A549 (cell line): ENCODE data around the gene INSYN2B.

Experiments
- CBX2 ChIP-seq: fragments of 200-600 bp; sonication (generic); IDR thresholded peaks from 2 replicates; pipeline ENCODE4 v1.6.1; 2016; ENCODE audit warnings: low read depth, mild to moderate bottlenecking, borderline replicate concordance
- CHD2 ChIP-seq: fragments of 150-350 bp; IDR thresholded peaks from 2 replicates; pipeline ENCODE4 v1.6.1; 2014; ENCODE audit warnings: low read length; ENCODE audit not compliant: partially characterized antibody
- HOXA7 ChIP-seq: fragments of 250-450 bp; sonication (Bioruptor Pico); IDR thresholded peaks from 2 replicates; pipeline ENCODE4 v1.5.0; 2020; ENCODE audit warnings: mild to moderate bottlenecking, moderate library complexity
- JUNB ChIP-seq: fragments of >200 bp; sonication (Bioruptor Twin); formaldehyde crosslinking; IDR thresholded peaks from 2 replicates; pipeline ENCODE4 v1.6.1; 2016
- MAFK ChIP-seq: fragments of 450-650 bp; IDR thresholded peaks from 2 replicates; pipeline ENCODE4 v1.6.1; 2014; ENCODE audit not compliant: partially characterized antibody
- MAZ ChIP-seq: fragments of 150-350 bp; IDR thresholded peaks from 2 replicates; pipeline ENCODE4 v1.6.1; 2014; ENCODE audit warnings: antibody characterized with exemption, low read depth, low read length, borderline replicate concordance
- POLR2A ChIP-seq: IDR thresholded peaks from 2 replicates; pipeline ENCODE4 v1.6.1; 2012; ENCODE audit warnings: mild to moderate bottlenecking, low read length
- RFX5 ChIP-seq: fragments of 450-650 bp; IDR thresholded peaks from 2 replicates; pipeline ENCODE4 v1.7.1; 2014; ENCODE audit warnings: antibody characterized with exemption, mild to moderate bottlenecking, moderate library complexity
- SMC3 ChIP-seq: fragments of >200 bp; sonication (Bioruptor Twin); formaldehyde crosslinking; IDR thresholded peaks from 3 replicates; pipeline ENCODE4 v1.6.1; 2018; ENCODE audit warnings: inconsistent platforms
- TF ChIP-seq, protein P1 (sequence below): fragments of 200-600 bp; sonication (generic); IDR thresholded peaks from 2 replicates; pipeline ENCODE4 v1.6.1; 2016; ENCODE audit warnings: antibody characterized with exemption, mild to moderate bottlenecking, moderate library complexity
- TF ChIP-seq, protein P2 (sequence below): fragments of >200 bp; sonication (Bioruptor Twin); formaldehyde crosslinking; IDR thresholded peaks from 3 replicates; pipeline ENCODE4 v1.5.1; 2016

DNA sequence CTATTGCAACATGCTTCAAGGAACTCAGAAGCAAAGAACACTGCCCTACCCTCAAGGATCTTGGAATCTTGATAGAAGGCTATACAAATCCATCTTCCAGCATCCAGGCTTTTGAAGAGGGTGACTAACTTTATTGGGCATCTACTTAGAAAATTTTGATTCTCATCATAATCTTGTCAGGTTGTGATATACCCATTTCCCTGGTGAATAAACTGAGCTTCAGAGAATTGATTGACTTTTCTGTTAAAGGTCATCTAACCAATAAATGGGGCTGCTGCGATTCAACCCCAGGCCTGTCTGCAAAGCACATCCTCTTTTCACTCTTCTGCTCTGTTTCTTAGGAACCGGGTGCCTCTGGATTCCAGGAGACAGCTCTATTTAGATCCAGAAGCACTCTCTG, 19.9 kb upstream of the INSYN2B start:
- TF ChIP-seq, protein P1, sequence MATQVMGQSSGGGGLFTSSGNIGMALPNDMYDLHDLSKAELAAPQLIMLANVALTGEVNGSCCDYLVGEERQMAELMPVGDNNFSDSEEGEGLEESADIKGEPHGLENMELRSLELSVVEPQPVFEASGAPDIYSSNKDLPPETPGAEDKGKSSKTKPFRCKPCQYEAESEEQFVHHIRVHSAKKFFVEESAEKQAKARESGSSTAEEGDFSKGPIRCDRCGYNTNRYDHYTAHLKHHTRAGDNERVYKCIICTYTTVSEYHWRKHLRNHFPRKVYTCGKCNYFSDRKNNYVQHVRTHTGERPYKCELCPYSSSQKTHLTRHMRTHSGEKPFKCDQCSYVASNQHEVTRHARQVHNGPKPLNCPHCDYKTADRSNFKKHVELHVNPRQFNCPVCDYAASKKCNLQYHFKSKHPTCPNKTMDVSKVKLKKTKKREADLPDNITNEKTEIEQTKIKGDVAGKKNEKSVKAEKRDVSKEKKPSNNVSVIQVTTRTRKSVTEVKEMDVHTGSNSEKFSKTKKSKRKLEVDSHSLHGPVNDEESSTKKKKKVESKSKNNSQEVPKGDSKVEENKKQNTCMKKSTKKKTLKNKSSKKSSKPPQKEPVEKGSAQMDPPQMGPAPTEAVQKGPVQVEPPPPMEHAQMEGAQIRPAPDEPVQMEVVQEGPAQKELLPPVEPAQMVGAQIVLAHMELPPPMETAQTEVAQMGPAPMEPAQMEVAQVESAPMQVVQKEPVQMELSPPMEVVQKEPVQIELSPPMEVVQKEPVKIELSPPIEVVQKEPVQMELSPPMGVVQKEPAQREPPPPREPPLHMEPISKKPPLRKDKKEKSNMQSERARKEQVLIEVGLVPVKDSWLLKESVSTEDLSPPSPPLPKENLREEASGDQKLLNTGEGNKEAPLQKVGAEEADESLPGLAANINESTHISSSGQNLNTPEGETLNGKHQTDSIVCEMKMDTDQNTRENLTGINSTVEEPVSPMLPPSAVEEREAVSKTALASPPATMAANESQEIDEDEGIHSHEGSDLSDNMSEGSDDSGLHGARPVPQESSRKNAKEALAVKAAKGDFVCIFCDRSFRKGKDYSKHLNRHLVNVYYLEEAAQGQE = no peak
- TF ChIP-seq RFX5 (no peak), JUNB (no peak), SMC3 (no peak), MAZ (no peak), CBX2 (no peak), POLR2A (no peak), CHD2 (no peak), HOXA7 (no peak), MAFK (no peak)
- TF ChIP-seq, protein P2, sequence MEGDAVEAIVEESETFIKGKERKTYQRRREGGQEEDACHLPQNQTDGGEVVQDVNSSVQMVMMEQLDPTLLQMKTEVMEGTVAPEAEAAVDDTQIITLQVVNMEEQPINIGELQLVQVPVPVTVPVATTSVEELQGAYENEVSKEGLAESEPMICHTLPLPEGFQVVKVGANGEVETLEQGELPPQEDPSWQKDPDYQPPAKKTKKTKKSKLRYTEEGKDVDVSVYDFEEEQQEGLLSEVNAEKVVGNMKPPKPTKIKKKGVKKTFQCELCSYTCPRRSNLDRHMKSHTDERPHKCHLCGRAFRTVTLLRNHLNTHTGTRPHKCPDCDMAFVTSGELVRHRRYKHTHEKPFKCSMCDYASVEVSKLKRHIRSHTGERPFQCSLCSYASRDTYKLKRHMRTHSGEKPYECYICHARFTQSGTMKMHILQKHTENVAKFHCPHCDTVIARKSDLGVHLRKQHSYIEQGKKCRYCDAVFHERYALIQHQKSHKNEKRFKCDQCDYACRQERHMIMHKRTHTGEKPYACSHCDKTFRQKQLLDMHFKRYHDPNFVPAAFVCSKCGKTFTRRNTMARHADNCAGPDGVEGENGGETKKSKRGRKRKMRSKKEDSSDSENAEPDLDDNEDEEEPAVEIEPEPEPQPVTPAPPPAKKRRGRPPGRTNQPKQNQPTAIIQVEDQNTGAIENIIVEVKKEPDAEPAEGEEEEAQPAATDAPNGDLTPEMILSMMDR = no peak
